Thyroid gland (tissue), 4 donors: ENCODE measurements around the gene ARL3.
"Not testable (repeated sequence)": the region's sequence is repeated elsewhere in the genome, so short reads cannot be mapped to it uniquely, and the experiment has no call there.

Experiments used
- CTCF ChIP-seq, 6 experiments: fragments of 200-600 bp in 3 of 6; fragments of 450-650 bp in 3 of 6; sonication (generic) in 3 of 6; IDR thresholded peaks; one replicate each; pipeline ENCODE4 v1.5.1; 2016 to 2019; ENCODE audit warnings: antibody characterized with exemption in 6 of 6, mild to moderate bottlenecking in 2 of 6, inconsistent platforms in 1 of 6, moderate library complexity in 1 of 6
- POLR2A ChIP-seq, 2 donors: fragments of 450-650 bp; IDR thresholded peaks; one replicate each; pipeline ENCODE4 v1.6.1; 2017; ENCODE audit warnings: antibody characterized with exemption in 2 of 2, mild to moderate bottlenecking in 2 of 2, moderate library complexity in 1 of 2

DNA sequence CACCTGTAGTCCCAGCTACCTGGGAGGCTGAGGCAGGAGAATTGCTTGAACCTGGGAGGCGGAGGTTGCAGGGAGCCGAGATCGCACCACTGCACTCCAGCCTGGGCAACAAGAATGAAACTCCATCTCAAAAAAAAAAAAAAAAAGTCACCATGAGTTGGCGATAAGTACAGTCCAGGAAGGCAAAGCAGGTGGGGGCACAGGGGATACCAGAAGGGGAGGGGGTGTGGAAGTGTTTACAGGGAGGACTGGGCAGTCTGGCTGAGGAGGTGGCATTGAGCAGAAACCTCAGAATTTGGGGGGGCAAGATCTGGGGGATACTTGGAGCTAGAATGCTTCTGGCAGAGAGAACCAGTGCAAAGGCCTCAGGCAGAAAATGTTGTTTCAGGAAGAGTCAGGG lies 46.8 kb downstream of the ARL3 start:
- TF ChIP-seq CTCF, POLR2A (IDR thresholded peaks at IDR 0.05): not testable (repeated sequence)
